ENCODE data around the gene TM2D1.

TM2D1 gene

GRCh38 chr1:61724506-61724812 lies 482 bp downstream of the TM2D1 start:
- TF ChIP-seq FOXP2 (optimal IDR thresholded peaks at IDR 0.05; ENCODE audit: borderline replicate concordance, extremely low read depth, extremely low read length, insufficient read depth) (no peak), POLR2AphosphoS5 (IDR thresholded peaks at IDR 0.05; ENCODE audit: low read depth, low read length) (no peak; the same call in 1 of the 2 replicates), TAF1 (IDR thresholded peaks at IDR 0.05; ENCODE audit: borderline replicate concordance, insufficient read depth, low read length) (no peak), SIN3A (IDR thresholded peaks at IDR 0.05; ENCODE audit: borderline replicate concordance, insufficient read depth, low read length) (no peak)
- TF ChIP-seq, protein P1, sequence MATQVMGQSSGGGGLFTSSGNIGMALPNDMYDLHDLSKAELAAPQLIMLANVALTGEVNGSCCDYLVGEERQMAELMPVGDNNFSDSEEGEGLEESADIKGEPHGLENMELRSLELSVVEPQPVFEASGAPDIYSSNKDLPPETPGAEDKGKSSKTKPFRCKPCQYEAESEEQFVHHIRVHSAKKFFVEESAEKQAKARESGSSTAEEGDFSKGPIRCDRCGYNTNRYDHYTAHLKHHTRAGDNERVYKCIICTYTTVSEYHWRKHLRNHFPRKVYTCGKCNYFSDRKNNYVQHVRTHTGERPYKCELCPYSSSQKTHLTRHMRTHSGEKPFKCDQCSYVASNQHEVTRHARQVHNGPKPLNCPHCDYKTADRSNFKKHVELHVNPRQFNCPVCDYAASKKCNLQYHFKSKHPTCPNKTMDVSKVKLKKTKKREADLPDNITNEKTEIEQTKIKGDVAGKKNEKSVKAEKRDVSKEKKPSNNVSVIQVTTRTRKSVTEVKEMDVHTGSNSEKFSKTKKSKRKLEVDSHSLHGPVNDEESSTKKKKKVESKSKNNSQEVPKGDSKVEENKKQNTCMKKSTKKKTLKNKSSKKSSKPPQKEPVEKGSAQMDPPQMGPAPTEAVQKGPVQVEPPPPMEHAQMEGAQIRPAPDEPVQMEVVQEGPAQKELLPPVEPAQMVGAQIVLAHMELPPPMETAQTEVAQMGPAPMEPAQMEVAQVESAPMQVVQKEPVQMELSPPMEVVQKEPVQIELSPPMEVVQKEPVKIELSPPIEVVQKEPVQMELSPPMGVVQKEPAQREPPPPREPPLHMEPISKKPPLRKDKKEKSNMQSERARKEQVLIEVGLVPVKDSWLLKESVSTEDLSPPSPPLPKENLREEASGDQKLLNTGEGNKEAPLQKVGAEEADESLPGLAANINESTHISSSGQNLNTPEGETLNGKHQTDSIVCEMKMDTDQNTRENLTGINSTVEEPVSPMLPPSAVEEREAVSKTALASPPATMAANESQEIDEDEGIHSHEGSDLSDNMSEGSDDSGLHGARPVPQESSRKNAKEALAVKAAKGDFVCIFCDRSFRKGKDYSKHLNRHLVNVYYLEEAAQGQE (IDR thresholded peaks at IDR 0.05; ENCODE audit: insufficient read depth in 1 of 2, low read depth in 2 of 2, low read length in 2 of 2), result no peak

DNA sequence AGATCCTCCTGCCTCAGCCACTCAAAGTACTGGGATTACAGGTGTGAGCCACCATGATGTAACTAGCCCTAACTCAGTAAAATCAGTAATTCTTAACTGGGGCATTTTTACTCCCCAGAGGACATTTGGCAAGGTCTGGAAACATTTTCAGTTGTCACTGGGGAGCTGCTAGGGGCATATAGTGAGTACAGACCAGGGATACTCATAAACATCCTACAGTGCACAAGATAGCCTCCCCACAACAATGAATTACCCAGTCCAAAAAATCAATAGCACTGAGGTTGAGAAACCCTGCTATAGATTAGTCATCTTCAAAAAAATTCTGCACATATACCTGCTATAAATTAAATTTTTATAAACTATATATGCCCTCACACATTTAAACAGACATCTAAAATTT lies 13.0 kb downstream of the TM2D1 start:
- TF ChIP-seq FOXP2 (optimal IDR thresholded peaks at IDR 0.05; ENCODE audit: borderline replicate concordance, extremely low read depth, extremely low read length, insufficient read depth), result no peak
- no peak for TF ChIP-seq POLR2AphosphoS5 (IDR thresholded peaks at IDR 0.05; ENCODE audit: low read depth, low read length)
- no peak for TF ChIP-seq SIN3A (IDR thresholded peaks at IDR 0.05; ENCODE audit: borderline replicate concordance, insufficient read depth, low read length)
- no peak for TF ChIP-seq TAF1 (IDR thresholded peaks at IDR 0.05; ENCODE audit: borderline replicate concordance, insufficient read depth, low read length)
- TF ChIP-seq, protein P1 (IDR thresholded peaks at IDR 0.05; ENCODE audit: insufficient read depth in 1 of 2, low read depth in 2 of 2, low read length in 2 of 2), result no peak

DNA sequence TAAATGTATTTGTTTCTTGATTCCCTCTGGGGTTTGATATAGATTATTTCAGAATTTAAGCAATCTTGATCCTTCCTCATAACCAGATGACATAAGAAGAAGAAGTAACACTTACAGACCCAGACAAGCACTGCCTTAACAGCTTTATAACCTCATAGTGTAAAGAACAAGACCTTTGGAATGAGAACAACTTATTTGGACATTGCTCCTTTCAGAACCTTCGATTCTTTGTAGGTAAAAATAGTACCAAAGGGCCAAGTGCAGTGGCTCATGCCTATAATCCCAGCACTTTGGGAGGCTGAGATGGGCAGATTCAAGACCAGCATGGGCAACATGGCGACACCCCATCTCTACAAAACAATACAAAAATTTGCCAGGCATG lies 15.0 kb downstream of the TM2D1 start:
- TF ChIP-seq SIN3A (IDR thresholded peaks at IDR 0.05; ENCODE audit: borderline replicate concordance, insufficient read depth, low read length) (no peak), POLR2AphosphoS5 (IDR thresholded peaks at IDR 0.05; ENCODE audit: low read depth, low read length) (no peak), FOXP2 (optimal IDR thresholded peaks at IDR 0.05; ENCODE audit: borderline replicate concordance, extremely low read depth, extremely low read length, insufficient read depth) (no peak), TAF1 (IDR thresholded peaks at IDR 0.05; ENCODE audit: borderline replicate concordance, insufficient read depth, low read length) (no peak)
- TF ChIP-seq, protein P1 (IDR thresholded peaks at IDR 0.05; ENCODE audit: insufficient read depth in 1 of 2, low read depth in 2 of 2, low read length in 2 of 2), result no peak

DNA sequence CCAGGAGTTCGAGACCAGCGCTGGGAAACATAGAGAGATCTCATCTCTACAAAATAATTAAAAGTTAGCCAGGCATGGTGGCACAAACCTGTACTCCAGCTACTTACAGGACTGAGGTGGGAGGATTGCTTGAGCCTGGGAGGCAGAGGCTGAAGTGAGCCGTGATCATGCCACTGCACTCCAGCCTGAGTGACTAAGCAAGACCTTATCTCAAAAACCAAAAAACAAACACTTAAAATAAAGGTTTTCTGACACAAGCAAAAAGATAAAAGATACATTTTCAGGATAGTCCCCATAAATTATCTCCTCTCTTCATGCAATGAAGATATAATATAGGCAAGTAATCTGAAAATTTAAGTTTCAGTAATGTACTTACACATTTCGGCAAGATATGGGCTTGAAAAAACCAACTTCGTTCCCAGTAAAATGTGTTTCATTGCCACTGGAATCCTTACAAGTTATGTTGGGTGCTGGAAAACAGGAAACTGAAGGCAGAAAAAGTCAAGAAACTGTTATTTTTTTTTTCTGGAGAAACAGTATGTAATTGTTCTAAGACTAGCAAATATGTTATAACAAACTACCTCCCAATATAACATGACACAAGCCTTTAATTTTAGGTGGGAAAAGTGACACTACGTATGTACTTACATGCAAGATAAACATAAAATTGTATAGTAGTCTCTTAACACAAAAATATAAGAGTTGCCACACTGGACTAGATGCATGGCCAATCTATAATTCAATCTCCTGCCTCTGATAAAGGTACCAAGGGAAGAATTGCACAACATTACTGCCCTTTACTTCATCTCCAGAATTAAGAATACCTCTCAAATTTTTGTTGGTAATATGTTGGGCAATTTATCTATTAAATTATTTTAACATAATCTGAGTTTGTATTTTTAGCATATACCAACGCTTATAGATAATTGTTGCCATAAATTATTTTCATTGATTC lies 15.7 kb downstream of the TM2D1 start:
- TF ChIP-seq FOXP2 (optimal IDR thresholded peaks at IDR 0.05; ENCODE audit: borderline replicate concordance, extremely low read depth, extremely low read length, insufficient read depth) (no peak), TAF1 (IDR thresholded peaks at IDR 0.05; ENCODE audit: borderline replicate concordance, insufficient read depth, low read length) (no peak), SIN3A (IDR thresholded peaks at IDR 0.05; ENCODE audit: borderline replicate concordance, insufficient read depth, low read length) (no peak), POLR2AphosphoS5 (IDR thresholded peaks at IDR 0.05; ENCODE audit: low read depth, low read length) (no peak)
- TF ChIP-seq, protein P1 (IDR thresholded peaks at IDR 0.05; ENCODE audit: insufficient read depth in 1 of 2, low read depth in 2 of 2, low read length in 2 of 2), result no peak
